CD4-positive, alpha-beta T cell treated with Interleukin-21 for 1 hour (primary cell): Measurements from ENCODE around the gene TPST2.
A peak's percentile ranks its signal among the peaks of the same experiment; 100 is the strongest.

ENCODE experiments used
- DNase-seq: peaks from one replicate; pipeline ENCODE4 v3.0.0-alpha.2; 2020

Gene TPST2

DNA sequence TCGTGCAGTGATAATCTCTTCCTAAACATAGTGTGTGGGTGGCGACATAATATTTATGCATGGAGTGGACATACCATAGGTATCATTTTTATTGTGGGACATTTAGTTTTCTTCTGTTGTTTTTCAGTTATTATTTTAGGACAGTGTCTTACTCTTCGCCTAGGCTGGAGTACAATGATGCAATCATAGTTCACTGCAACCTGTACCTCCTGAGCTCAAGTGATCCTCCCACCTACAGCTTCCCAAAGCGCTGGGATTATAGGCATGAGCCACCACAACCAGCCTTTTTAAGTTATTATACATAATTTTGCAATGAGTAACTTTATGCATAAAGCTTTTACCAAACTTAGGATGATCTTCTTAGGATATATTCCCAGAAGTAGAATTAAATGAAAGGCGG, 103.5 kb downstream of the TPST2 start:
- DNase-seq: no peak

DNA sequence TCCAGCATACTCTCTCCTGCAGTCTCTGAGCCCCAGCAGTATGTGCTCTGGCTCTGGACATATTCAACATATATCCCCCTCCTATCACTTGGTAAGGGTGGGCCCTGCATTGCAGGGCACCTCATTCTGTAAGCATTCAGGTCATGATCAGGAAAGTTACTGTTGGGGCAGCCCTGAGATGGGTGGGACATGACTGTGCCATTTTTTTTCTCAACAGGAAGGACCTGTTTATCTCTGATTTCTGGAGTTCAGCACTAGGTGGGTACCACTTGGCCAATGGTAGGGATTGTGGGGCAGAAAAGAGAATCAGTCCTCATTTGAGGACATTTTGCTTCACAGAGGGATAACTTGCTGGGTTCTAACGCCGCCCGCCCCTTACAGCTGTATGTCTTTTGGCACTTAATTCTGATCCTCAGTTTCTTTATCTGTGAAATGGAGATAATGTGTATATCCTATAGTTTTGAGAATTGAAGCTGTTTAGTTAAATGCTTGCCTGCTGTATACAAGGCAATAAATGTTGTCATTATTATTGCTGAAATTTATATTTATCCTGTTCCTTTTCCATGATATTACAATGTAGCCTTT, 104.0 kb downstream of the TPST2 start:
- DNase-seq: no peak

GRCh38 chr22:26485013-26485412, 104.9 kb downstream of the TPST2 start:
- DNase-seq: no peak

DNA sequence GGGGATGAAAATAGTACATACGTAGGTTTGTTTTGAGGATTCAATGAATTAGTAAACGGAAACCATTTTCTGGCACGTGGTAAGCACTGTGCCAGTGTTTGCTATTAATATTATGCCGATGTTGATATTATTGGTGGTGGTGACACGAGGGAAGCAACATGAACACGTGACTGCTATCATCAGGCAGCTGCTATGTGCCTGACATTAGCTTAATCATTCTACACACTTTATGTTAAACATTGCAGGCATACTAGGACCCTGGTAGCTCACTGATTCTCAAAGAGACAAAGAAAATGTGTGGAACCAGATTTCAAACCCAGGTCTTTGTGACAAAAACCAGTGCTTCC, 105.6 kb downstream of the TPST2 start:
- peak; percentile 58 for DNase-seq

DNA sequence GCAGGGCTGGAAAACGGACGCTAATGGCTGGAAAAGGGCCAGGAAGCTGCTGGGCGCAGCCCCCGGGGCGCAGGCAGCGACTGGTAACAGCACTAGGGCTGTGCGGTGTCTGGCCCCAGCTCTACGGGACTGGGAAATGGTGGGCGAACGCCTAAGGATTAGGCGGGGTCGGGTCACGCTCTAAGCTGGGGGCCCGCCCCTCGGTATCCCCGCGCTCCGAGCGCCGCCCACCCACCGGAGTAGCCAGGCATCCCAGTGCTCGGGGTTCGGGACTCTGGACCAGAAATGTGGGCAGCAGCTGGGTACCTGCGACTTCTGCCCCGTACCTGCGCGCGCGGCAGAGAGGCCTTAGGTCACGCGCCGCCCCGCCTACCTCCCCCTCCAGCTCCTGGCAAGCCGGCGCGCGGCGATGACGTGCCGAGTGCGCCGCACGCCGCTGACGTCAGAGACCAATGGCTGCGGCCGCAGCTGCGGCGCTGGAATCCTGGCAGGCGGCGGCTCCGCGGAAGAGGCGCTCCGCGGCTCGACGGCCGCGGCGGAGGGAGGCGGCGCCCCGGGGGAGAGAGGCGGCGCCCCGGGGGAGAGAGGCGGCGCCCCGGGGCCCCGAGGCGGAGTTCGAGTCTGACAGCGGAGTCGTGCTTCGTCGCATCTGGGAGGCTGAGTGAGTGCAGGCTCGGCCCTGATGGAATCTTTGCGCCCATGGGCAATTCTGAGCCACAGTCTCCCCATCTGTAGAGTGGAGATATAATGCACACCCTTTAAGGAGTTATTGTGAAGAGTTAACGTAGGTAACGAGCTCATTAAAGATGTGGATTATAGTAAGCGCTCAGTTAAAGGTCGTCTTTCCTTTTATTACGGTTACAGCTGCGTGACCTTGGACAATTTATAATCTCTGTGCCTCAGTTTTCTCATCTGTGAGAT, 106.2 kb downstream of the TPST2 start, which contains the start of the genes HPS4 and SRRD:
HPS4 (minus strand) TSS at position 345 of the 921 bp plus-strand sequence. CDS start 2,021 bp downstream, outside the sequence.
SRRD (plus strand) TSS at position 439 of the 921 bp plus-strand sequence; CDS start at position 453, 14 bp downstream.
- DNase-seq: peak; percentile 94

- DNase-seq: no peak
These were observed 106.9 kb downstream of the TPST2 start for GRCh38 chr22:26483043-26483438.

GRCh38 chr22:26482161-26482560, 107.8 kb downstream of the TPST2 start:
- DNase-seq: no peak

DNA sequence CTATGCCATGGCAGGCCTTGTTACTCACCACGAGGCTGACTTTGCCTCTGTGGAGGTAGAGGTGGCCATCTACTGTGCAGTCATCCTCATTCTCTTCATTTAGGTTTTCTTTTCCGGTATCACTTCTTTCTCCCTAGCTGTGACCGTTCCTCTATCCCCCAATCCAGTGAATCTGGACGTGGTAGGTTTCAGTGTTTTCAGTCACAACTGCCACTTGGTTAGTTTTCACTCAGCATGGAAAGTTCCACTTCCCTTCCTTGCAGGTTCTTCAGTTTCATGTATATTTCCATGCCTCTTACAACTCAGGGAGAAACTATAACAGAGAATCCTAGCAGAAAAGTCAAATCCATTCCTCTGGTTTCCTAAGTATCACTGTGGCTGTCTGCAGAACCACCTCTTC, 108.2 kb downstream of the TPST2 start:
- no peak for DNase-seq

GRCh38 chr22:26481112-26481693, 108.7 kb downstream of the TPST2 start:
- DNase-seq: no peak

DNA sequence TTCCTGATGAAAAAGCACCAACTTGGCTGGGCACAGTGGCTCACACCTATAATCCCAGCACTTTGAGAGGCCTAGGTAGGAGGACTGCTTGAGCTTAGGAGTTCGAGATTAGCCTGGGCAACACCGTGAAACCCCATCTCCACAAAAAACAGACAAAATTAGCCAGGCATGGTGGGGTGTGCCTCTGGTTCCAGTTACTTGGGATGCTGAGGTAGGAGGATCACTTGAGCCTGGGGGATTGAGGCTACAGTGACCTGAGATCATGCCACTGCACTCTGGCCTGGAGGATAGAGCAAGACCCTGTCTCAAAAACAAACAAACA, 109.4 kb downstream of the TPST2 start:
- DNase-seq: no peak

GRCh38 chr22:26479792-26480610, 109.9 kb downstream of the TPST2 start:
- no peak for DNase-seq

- no peak for DNase-seq
These were observed 110.7 kb downstream of the TPST2 start for GRCh38 chr22:26479043-26479791.

GRCh38 chr22:26477341-26477731, 112.6 kb downstream of the TPST2 start:
- DNase-seq: no peak

DNA sequence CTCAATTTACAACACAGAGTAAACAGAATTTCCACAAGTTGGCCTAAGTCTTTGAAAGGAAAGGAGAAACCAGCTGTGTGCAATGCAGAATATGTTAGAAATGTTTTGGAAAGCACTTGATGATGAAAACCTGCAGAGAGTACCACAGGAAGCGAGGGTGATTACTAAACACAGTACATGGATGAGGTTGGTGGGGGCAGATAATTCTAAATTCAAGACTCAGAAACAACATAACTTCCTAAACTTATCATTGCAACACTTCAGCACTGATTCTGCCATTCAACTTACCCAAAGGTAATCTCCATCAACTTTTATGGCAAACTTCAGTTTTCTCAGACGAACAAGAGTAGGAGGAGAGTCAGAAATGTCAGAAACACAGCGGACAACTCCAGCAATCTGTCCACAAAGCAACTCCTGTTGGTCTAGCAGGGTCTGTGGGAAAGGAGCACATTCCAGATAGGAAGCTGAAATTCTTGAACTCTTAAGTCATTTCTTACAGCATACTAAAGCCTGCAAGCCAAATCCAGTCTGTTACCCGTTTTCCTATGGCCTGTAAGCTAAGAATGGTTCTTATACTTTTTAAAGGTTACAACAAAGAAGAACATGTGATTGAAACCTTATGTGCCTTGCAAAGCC, 113.1 kb downstream of the TPST2 start:
- no peak for DNase-seq

DNA sequence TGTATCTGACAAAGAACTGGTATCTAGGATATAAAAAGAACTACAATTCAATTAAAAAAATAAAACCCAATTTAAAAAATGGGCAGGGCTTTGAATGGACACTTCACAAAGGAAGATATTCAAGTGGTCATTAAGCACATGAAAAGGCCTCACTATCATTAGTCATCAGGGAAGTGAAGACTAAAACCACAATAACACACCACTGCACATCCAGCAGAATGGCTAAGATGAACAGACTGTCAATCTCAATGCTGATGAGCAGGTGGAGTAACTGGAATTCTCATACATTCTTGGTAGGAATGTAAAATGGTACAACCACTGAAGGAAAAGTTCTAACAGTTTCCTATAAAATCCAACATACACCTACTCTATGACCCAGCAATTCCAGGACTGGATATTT, 115.2 kb downstream of the TPST2 start:
- no peak for DNase-seq
